Upper lobe of right lung (tissue), 1 donor: ENCODE data around the gene PALD1. TPM values are rescaled to one million over a fixed set of nuclear protein-coding genes. Genes with fewer than 3 reads are reported as not detected.

Source experiments
- ATAC-seq: fragments of 200-7000 bp; cut with Tn5 transposase; one replicate; pipeline ENCODE4 v1.9.1; 2020; ENCODE audit warnings: mild to moderate bottlenecking, moderate library complexity
- DNase-seq: peaks from one replicate; pipeline ENCODE4 v3.0.0-alpha.2; 2020
- H3K27ac ChIP-seq: fragments of 200-600 bp; one replicate; pipeline ENCODE4 v1.8.0; 2022
- H3K27me3 ChIP-seq: fragments of 200-600 bp; one replicate; pipeline ENCODE4 v1.8.0; 2022; ENCODE audit warnings: mild to moderate bottlenecking
- H3K36me3 ChIP-seq: fragments of 200-600 bp; one replicate; pipeline ENCODE4 v1.8.0; 2022
- H3K4me1 ChIP-seq: fragments of 200-600 bp; one replicate; pipeline ENCODE4 v1.8.0; 2022
- H3K4me3 ChIP-seq: fragments of 200-600 bp; one replicate; pipeline ENCODE4 v1.8.0; 2022; ENCODE audit warnings: mild to moderate bottlenecking
- H3K9me3 ChIP-seq: fragments of 200-600 bp; one replicate; pipeline ENCODE4 v1.8.0; 2022
- CTCF ChIP-seq: fragments of 200-600 bp; IDR thresholded peaks from one replicate; pipeline ENCODE4 v1.8.0; 2022; ENCODE audit warnings: antibody characterized with exemption
- intact Hi-C: fragments of 100-400 bp; cut with DNase I; formaldehyde crosslinking; loops from one replicate; pipeline ENCODE4 v1.11.0; 2022
- total RNA-seq: library from RNA; stranded (reverse); fragmentation: NEBNext Ultra II Directional; extraction: Animal tissue kit (Norgen Biotek cat#: 25700); gene quantifications from one replicate; pipeline ENCODE4 v1.2.1, GENCODE V29; 2021
- donor health status: DM: no; HTN: yes; CAD: no; lungs with severe emphysema.

PALD1 gene
- total RNA-seq, 1 donor from 2014 or later = 27.0 TPM

GRCh38 chr10:70466951-70467350 is 11.6 kb upstream of the PALD1 start:
- H3K9me3 ChIP-seq = no peaks in the 10 kb centered on the region
- ATAC-seq (no peak), DNase-seq (no peak)
- H3K4me1 ChIP-seq = peaks cover 10% of the 10 kb centered on the region
- no peak overlapping the region for H3K4me3 ChIP-seq
- intact Hi-C loops = loop anchor here (10.0 kb wide), 1 partner anchor 298 kb away; no protein-coding TSS in a partner anchor
- H3K27me3 ChIP-seq = no peaks in the 10 kb centered on the region
- no peak overlapping the region for H3K27ac ChIP-seq
- no peak for TF ChIP-seq CTCF
- H3K36me3 ChIP-seq = no peaks in the 10 kb centered on the region

GRCh38 chr10:70472799-70473454 is 5.6 kb upstream of the PALD1 start:
- ATAC-seq = no peak
- DNase-seq = no peak
- no peaks in the 10 kb centered on the region for H3K27me3 ChIP-seq
- intact Hi-C loops = no loop called here
- no peaks in the 10 kb centered on the region for H3K36me3 ChIP-seq
- no peak overlapping the region for H3K4me3 ChIP-seq
- H3K27ac ChIP-seq = no peak overlapping the region
- no peaks in the 10 kb centered on the region for H3K9me3 ChIP-seq
- peaks cover 9% of the 10 kb centered on the region for H3K4me1 ChIP-seq
- TF ChIP-seq CTCF = no peak

GRCh38 chr10:70474780-70475179 is 3.8 kb upstream of the PALD1 start:
- DNase-seq = no peak
- Histone ChIP-seq H3K9me3 (no peaks in the 10 kb centered on the region), H3K4me3 (no peak overlapping the region), H3K27ac (no peak overlapping the region), H3K4me1 (peaks cover 11% of the 10 kb centered on the region), H3K36me3 (no peaks in the 10 kb centered on the region), H3K27me3 (no peaks in the 10 kb centered on the region)
- ATAC-seq = no peak
- no peak for TF ChIP-seq CTCF
- intact Hi-C loops = no loop called here

DNA sequence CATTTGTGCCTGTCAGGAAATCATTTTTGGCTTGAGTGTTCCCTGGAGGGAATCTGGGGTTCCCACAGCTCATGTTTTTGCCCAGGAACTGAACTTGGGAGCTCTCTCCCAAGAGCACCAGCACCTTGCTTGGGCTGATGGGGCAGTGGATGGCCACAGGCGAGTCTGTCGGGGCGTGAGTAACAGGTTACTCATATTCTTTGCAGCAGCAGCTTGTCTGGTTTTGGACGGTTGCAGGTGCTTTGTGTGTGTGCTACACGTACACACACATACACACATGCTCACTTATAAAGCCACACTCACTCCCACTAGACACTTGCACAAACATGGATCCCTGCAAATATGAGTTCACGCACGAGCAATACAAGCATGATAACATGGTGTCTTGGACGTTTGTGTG is 2.9 kb upstream of the PALD1 start:
- intact Hi-C loops = no loop called here
- no peaks in the 10 kb centered on the region for H3K36me3 ChIP-seq
- no peak for TF ChIP-seq CTCF
- no peak for DNase-seq
- peaks cover 18% of the 10 kb centered on the region for H3K4me1 ChIP-seq
- ATAC-seq = no peak
- no peaks in the 10 kb centered on the region for H3K9me3 ChIP-seq
- H3K4me3 ChIP-seq = no peak overlapping the region
- H3K27me3 ChIP-seq = no peaks in the 10 kb centered on the region
- no peak overlapping the region for H3K27ac ChIP-seq

DNA sequence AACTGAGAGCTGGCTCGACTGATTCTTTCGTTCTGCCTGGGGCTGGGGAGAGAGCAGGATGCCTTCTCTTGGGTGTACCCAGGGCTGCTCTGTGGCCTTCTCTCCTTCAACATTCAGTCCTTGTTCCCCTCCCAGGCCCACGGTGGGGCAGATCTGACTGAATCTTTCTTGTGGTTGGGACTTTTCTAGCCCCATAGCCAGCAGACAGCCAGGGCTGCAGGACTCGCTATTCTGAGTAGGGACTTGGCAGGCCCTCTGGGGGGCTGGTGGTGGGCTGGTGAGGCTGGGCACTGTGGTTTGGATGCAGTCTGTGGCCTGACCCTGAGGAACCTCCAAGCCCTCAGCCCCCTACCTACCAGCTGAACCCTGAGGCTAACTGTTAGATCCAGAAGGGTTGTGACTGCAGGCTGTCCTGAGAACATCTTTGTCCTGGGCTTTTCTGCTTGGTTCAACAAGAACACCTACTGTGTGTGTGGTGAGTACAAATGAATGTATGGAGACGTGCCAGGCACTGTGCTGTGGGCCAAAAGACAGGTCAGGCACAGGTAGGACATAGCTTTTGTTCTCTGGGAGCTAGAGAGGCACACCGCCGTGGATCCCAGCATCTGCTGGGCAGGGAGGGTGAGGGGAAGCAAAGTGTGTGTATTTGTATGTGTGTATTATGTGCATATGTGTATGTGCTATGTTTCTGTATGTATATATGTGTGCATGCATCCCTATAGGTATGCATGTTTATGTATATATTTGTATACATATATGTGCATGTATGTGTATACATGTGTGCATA is 2.1 kb upstream of the PALD1 start:
- DNase-seq (no peak), ATAC-seq (no peak)
- Histone ChIP-seq H3K9me3 (no peaks in the 10 kb centered on the region), H3K27me3 (no peaks in the 10 kb centered on the region), H3K27ac (no peak overlapping the region), H3K4me1 (peaks cover 24% of the 10 kb centered on the region), H3K4me3 (no peak overlapping the region), H3K36me3 (no peaks in the 10 kb centered on the region)
- intact Hi-C loops = no loop called here
- TF ChIP-seq CTCF = no peak
